Left cardiac atrium (tissue), 4 donors: Measurements from ENCODE around the gene KIZ. TPM values are rescaled to one million over a fixed set of nuclear protein-coding genes. Genes with fewer than 3 reads are reported as not detected.

Source experiments
- ATAC-seq, 2 donors: fragments of 200-7000 bp; cut with Tn5 transposase; one replicate each; pipeline ENCODE4 v1.9.1; 2020; ENCODE audit warnings: mild to moderate bottlenecking in 2 of 2, moderate library complexity in 2 of 2
- DNase-seq: peaks from one replicate; pipeline ENCODE4 v3.0.0-alpha.2; 2020
- intact Hi-C, 2 donors: fragments of 100-400 bp; cut with DNase I; formaldehyde crosslinking; loops; one replicate each; pipeline versions ENCODE4 v1.14.1 to v1.15.1; 2022 to 2023
- total RNA-seq, 2 donors: library from RNA; stranded (reverse); fragmentation: NEBNext Ultra II Directional; extraction: Animal tissue kit (Norgen Biotek cat#: 25700); gene quantifications; one replicate each; pipeline ENCODE4 v1.2.1, GENCODE V29; 2021
- donor health status: DM: no; HTN: yes; CAD: no.
- donor health status: DM: no; HTN: yes; CAD: no; lungs with severe emphysema.
- donor health status: DM: yes; HTN: yes; CAD: no.
- donor health status: Dilated cardiomyopathy.

Gene KIZ
- total RNA-seq, 2 donors from 2014 or later = 15.1 to 25.4 TPM

GRCh38 chr20:21202259-21202658 lies 76.4 kb downstream of the KIZ start:
- DNase-seq (no peak), ATAC-seq (no peak)
- intact Hi-C loops = no loop called here

GRCh38 chr20:21203088-21203656 lies 77.3 kb downstream of the KIZ start:
- ATAC-seq = no peak
- DNase-seq = no peak
- intact Hi-C loops = no loop called here

- DNase-seq (no peak), ATAC-seq (no peak)
- intact Hi-C loops = no loop called here
Observed at GRCh38 chr20:21206584-21206983, 80.7 kb downstream of the KIZ start.

GRCh38 chr20:21208999-21209398 lies 83.1 kb downstream of the KIZ start:
- DNase-seq = no peak
- intact Hi-C loops = no loop called here

GRCh38 chr20:21209668-21210067 lies 83.8 kb downstream of the KIZ start:
- intact Hi-C loops = no loop called here
- no peak for ATAC-seq
- DNase-seq = no peak

More at GRCh38 chr20:21208999-21209398, 83.1 kb downstream of the KIZ start:
- ATAC-seq = no peak

- intact Hi-C loops = no loop called here
- DNase-seq (no peak), ATAC-seq (no peak)
Observed at GRCh38 chr20:21213691-21214090, 87.8 kb downstream of the KIZ start.

- no peak for DNase-seq
- no peak for ATAC-seq
- intact Hi-C loops = no loop called here
Observed at GRCh38 chr20:21214431-21214830, 88.5 kb downstream of the KIZ start.

- intact Hi-C loops = no loop called here
- no peak for ATAC-seq
- DNase-seq = no peak
Observed at GRCh38 chr20:21219686-21220085, 93.8 kb downstream of the KIZ start.

GRCh38 chr20:21224217-21224616 lies 98.3 kb downstream of the KIZ start:
- ATAC-seq (no peak), DNase-seq (no peak)
- intact Hi-C loops = no loop called here

- no peak for DNase-seq
- intact Hi-C loops = no loop called here
- ATAC-seq = no peak
Observed at GRCh38 chr20:21225215-21225947, 99.5 kb downstream of the KIZ start.

- no peak for ATAC-seq
- intact Hi-C loops = no loop called here
Observed at GRCh38 chr20:21228511-21228910, 102.6 kb downstream of the KIZ start.

GRCh38 chr20:21229163-21229562 lies 103.3 kb downstream of the KIZ start:
- intact Hi-C loops = no loop called here
- ATAC-seq = no peak
- no peak for DNase-seq

More at GRCh38 chr20:21228511-21228910, 102.6 kb downstream of the KIZ start:
- DNase-seq = no peak

GRCh38 chr20:21230220-21230619 lies 104.3 kb downstream of the KIZ start:
- ATAC-seq (no peak), DNase-seq (no peak)
- intact Hi-C loops = loop anchor here in 1 of 2 donors (10.0 kb wide), 1 partner anchor 145 kb away; no protein-coding TSS in a partner anchor

- ATAC-seq = no peak
- DNase-seq = no peak
- intact Hi-C loops = loop anchor here in 1 of 2 donors (10.0 kb wide), 1 partner anchor 144 kb away; no protein-coding TSS in a partner anchor
Observed at GRCh38 chr20:21230686-21231085, 104.8 kb downstream of the KIZ start.

GRCh38 chr20:21232546-21233280 lies 106.8 kb downstream of the KIZ start:
- intact Hi-C loops = loop anchor here in 1 of 2 donors (10.0 kb wide), 1 partner anchor 142 kb away; no protein-coding TSS in a partner anchor
- no peak for ATAC-seq
- DNase-seq = no peak

GRCh38 chr20:21234324-21234723 lies 108.4 kb downstream of the KIZ start:
- no peak for DNase-seq
- intact Hi-C loops = loop anchor here in 1 of 2 donors (2.0 to 10.0 kb wide), 2 partner anchors 140 to 270 kb away; no protein-coding TSS in a partner anchor
- ATAC-seq = no peak

- DNase-seq (no peak), ATAC-seq (no peak)
- intact Hi-C loops = loop anchor here (2.0 to 10.0 kb wide), 4 partner anchors 62 to 270 kb away; no protein-coding TSS in a partner anchor
Observed at GRCh38 chr20:21234806-21235483, 109.1 kb downstream of the KIZ start.

GRCh38 chr20:21235484-21236445 lies 109.9 kb downstream of the KIZ start:
- DNase-seq (peak; percentile 54), ATAC-seq (peak; percentile 57 to 62)
- intact Hi-C loops = loop anchor here (2.0 to 10.0 kb wide), 4 partner anchors 62 to 269 kb away; no protein-coding TSS in a partner anchor
